ENCODE data around the gene EIF1. TPM values are rescaled to one million over a fixed set of nuclear protein-coding genes. Genes with fewer than 3 reads are reported as not detected.

EIF1 gene
- total and polyA plus RNA-seq, 2 experiments from 2014 or later, result 272 to 603 TPM

DNA sequence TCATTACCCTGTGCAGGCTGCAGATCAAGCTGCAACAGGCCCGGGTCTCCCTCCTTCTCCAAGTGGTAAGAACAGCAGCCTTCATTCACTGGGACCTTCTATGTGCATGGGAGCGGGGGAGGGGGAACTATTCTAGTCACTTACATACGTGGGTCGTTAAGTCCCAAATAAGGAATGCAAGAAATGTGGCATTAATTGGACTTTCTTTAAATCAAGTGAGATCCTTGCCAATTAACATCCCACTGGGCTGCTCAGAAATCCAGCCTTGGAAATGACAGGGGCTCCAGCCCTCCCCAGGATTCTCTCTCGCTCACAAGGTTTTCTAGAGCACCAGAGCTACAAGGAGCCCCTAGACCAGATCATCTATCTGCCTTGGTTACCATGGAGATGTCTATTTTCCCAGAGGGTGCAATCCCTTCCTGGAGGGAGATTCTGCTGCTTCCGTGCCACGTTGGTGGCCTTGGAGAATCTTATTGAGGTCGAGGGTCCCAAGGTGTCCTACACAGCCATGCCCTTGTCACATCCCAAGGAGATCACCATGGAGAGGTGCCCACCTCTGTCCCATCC is 5.2 kb upstream of the EIF1 start (continued):
- TF ChIP-seq STAT1 (IDR thresholded peaks at IDR 0.05; ENCODE audit: unreplicated experiment), result no peak

DNA sequence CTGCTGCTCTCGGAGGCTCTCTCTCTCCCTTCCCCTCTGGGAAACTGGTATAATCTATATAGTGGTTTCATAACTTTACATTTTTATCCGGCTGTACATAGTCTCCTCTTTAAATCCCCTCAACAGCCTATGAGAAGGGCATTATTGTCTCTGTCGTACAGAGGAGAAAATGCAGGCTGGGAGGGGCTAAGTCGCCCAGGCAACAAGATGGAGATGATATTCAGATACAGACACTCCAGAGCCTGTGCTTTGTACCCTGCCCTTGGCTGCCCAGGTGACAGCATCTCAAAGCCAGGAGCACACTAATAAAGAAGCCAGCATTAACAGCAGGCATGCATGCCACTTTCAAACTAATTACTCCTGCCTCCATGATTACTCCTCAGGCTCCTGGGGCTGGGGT is 4.7 kb upstream of the EIF1 start:
- Mint-ChIP-seq H3K27me3 (ENCODE audit: insufficient read depth, low read depth, poor library complexity) (peaks cover 22% of the 10 kb centered on the region), H3K9me3 (peaks cover 11% of the 10 kb centered on the region), H3K36me3 (ENCODE audit: low read depth) (0 out of 3 replicates have a peak, but pooled peaks cover 2% of the 10 kb centered on the region), H3K4me1 (peaks cover 25% of the 10 kb centered on the region), H3K27ac (no peak overlapping the region), H3K4me3 (no peak overlapping the region)
- ATAC-seq, result no peak
- H3K79me2 ChIP-seq (replicated peaks; ENCODE audit: insufficient read depth), result no peaks in the 10 kb centered on the region
- TF ChIP-seq NANOG (IDR thresholded peaks at IDR 0.05; ENCODE audit: borderline replicate concordance) (no peak), ZNF331 (CRISPR knock-in tag; IDR thresholded peaks at IDR 0.05; ENCODE audit: low read depth) (no peak), STAT1 (IDR thresholded peaks at IDR 0.05; ENCODE audit: unreplicated experiment) (no peak), POLR2AphosphoS5 (IDR thresholded peaks at IDR 0.05; ENCODE audit: low read depth) (no peak), EZH2 (IDR thresholded peaks at IDR 0.05; ENCODE audit: low read depth, unreplicated experiment) (no peak), JUNB (IDR thresholded peaks at IDR 0.05; ENCODE audit: unreplicated experiment) (no peak), ZNF114 (CRISPR knock-in tag; IDR thresholded peaks at IDR 0.05) (no peak), EZH2phosphoT487 (IDR thresholded peaks at IDR 0.05; ENCODE audit: unreplicated experiment) (no peak), CREB1 (CRISPR knock-in tag; IDR thresholded peaks at IDR 0.05; ENCODE audit: low read depth) (no peak)
- TF ChIP-seq, protein P1, sequence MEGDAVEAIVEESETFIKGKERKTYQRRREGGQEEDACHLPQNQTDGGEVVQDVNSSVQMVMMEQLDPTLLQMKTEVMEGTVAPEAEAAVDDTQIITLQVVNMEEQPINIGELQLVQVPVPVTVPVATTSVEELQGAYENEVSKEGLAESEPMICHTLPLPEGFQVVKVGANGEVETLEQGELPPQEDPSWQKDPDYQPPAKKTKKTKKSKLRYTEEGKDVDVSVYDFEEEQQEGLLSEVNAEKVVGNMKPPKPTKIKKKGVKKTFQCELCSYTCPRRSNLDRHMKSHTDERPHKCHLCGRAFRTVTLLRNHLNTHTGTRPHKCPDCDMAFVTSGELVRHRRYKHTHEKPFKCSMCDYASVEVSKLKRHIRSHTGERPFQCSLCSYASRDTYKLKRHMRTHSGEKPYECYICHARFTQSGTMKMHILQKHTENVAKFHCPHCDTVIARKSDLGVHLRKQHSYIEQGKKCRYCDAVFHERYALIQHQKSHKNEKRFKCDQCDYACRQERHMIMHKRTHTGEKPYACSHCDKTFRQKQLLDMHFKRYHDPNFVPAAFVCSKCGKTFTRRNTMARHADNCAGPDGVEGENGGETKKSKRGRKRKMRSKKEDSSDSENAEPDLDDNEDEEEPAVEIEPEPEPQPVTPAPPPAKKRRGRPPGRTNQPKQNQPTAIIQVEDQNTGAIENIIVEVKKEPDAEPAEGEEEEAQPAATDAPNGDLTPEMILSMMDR (conservative IDR thresholded peaks at IDR 0.05; ENCODE audit: low read depth in 2 of 2), result no peak
- TF ChIP-seq, protein P2, sequence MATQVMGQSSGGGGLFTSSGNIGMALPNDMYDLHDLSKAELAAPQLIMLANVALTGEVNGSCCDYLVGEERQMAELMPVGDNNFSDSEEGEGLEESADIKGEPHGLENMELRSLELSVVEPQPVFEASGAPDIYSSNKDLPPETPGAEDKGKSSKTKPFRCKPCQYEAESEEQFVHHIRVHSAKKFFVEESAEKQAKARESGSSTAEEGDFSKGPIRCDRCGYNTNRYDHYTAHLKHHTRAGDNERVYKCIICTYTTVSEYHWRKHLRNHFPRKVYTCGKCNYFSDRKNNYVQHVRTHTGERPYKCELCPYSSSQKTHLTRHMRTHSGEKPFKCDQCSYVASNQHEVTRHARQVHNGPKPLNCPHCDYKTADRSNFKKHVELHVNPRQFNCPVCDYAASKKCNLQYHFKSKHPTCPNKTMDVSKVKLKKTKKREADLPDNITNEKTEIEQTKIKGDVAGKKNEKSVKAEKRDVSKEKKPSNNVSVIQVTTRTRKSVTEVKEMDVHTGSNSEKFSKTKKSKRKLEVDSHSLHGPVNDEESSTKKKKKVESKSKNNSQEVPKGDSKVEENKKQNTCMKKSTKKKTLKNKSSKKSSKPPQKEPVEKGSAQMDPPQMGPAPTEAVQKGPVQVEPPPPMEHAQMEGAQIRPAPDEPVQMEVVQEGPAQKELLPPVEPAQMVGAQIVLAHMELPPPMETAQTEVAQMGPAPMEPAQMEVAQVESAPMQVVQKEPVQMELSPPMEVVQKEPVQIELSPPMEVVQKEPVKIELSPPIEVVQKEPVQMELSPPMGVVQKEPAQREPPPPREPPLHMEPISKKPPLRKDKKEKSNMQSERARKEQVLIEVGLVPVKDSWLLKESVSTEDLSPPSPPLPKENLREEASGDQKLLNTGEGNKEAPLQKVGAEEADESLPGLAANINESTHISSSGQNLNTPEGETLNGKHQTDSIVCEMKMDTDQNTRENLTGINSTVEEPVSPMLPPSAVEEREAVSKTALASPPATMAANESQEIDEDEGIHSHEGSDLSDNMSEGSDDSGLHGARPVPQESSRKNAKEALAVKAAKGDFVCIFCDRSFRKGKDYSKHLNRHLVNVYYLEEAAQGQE (IDR thresholded peaks at IDR 0.05; ENCODE audit: unreplicated experiment), result no peak
- TF ChIP-seq, protein P3, sequence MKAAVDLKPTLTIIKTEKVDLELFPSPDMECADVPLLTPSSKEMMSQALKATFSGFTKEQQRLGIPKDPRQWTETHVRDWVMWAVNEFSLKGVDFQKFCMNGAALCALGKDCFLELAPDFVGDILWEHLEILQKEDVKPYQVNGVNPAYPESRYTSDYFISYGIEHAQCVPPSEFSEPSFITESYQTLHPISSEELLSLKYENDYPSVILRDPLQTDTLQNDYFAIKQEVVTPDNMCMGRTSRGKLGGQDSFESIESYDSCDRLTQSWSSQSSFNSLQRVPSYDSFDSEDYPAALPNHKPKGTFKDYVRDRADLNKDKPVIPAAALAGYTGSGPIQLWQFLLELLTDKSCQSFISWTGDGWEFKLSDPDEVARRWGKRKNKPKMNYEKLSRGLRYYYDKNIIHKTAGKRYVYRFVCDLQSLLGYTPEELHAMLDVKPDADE (IDR thresholded peaks at IDR 0.05), result no peak
- TF ChIP-seq, protein P4, sequence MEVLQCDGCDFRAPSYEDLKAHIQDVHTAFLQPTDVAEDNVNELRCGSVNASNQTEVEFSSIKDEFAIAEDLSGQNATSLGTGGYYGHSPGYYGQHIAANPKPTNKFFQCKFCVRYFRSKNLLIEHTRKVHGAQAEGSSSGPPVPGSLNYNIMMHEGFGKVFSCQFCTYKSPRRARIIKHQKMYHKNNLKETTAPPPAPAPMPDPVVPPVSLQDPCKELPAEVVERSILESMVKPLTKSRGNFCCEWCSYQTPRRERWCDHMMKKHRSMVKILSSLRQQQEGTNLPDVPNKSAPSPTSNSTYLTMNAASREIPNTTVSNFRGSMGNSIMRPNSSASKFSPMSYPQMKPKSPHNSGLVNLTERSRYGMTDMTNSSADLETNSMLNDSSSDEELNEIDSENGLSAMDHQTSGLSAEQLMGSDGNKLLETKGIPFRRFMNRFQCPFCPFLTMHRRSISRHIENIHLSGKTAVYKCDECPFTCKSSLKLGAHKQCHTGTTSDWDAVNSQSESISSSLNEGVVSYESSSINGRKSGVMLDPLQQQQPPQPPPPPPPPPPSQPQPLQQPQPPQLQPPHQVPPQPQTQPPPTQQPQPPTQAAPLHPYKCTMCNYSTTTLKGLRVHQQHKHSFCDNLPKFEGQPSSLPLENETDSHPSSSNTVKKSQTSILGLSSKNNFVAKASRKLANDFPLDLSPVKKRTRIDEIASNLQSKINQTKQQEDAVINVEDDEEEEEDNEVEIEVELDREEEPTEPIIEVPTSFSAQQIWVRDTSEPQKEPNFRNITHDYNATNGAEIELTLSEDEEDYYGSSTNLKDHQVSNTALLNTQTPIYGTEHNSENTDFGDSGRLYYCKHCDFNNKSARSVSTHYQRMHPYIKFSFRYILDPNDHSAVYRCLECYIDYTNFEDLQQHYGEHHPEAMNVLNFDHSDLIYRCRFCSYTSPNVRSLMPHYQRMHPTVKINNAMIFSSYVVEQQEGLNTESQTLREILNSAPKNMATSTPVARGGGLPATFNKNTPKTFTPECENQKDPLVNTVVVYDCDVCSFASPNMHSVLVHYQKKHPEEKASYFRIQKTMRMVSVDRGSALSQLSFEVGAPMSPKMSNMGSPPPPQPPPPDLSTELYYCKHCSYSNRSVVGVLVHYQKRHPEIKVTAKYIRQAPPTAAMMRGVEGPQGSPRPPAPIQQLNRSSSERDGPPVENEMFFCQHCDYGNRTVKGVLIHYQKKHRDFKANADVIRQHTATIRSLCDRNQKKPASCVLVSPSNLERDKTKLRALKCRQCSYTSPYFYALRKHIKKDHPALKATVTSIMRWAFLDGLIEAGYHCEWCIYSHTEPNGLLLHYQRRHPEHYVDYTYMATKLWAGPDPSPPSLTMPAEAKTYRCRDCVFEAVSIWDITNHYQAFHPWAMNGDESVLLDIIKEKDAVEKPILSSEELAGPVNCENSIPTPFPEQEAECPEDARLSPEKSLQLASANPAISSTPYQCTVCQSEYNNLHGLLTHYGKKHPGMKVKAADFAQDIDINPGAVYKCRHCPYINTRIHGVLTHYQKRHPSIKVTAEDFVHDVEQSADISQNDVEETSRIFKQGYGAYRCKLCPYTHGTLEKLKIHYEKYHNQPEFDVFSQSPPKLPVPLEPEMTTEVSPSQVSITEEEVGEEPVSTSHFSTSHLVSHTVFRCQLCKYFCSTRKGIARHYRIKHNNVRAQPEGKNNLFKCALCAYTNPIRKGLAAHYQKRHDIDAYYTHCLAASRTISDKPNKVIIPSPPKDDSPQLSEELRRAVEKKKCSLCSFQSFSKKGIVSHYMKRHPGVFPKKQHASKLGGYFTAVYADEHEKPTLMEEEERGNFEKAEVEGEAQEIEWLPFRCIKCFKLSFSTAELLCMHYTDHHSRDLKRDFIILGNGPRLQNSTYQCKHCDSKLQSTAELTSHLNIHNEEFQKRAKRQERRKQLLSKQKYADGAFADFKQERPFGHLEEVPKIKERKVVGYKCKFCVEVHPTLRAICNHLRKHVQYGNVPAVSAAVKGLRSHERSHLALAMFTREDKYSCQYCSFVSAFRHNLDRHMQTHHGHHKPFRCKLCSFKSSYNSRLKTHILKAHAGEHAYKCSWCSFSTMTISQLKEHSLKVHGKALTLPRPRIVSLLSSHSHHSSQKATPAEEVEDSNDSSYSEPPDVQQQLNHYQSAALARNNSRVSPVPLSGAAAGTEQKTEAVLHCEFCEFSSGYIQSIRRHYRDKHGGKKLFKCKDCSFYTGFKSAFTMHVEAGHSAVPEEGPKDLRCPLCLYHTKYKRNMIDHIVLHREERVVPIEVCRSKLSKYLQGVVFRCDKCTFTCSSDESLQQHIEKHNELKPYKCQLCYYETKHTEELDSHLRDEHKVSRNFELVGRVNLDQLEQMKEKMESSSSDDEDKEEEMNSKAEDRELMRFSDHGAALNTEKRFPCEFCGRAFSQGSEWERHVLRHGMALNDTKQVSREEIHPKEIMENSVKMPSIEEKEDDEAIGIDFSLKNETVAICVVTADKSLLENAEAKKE (CRISPR knock-in tag; IDR thresholded peaks at IDR 0.05), result no peak
- no peaks in the 10 kb centered on the region for H3K27me3 ChIP-seq (ENCODE audit: insufficient read depth)
- no peaks in the 10 kb centered on the region for H3K36me3 ChIP-seq (ENCODE audit: insufficient read depth)
- peaks cover 9% of the 10 kb centered on the region; the same call in 1 of the 2 replicates for H3K4me1 ChIP-seq (ENCODE audit: insufficient read depth)
- H3K27ac ChIP-seq (ENCODE audit: low read depth), result no peak overlapping the region
- H3K4me2 ChIP-seq, result no peak overlapping the region
- no peaks in the 10 kb centered on the region for H3F3A ChIP-seq (replicated peaks; ENCODE audit: low read depth)
- H3K9me2 ChIP-seq (ENCODE audit: insufficient read depth), result no peaks in the 10 kb centered on the region
- no peak overlapping the region for H2AFZ ChIP-seq
- no peak overlapping the region for H3K4me3 ChIP-seq
- no peaks in the 10 kb centered on the region for H4K20me1 ChIP-seq (replicated peaks; ENCODE audit: insufficient read depth)
- DNase-seq (ENCODE audit: low spot score), result no peak

Measured in GM23338 (cell line).